ENCODE data around the gene TMEM14B. TPM values are rescaled to one million over a fixed set of nuclear protein-coding genes. Genes with fewer than 3 reads are reported as not detected.
A peak's percentile ranks its signal among the peaks of the same experiment; 100 is the strongest.

TMEM14B gene
- total RNA-seq, 1 experiment from 2014 or later, result 82.9 TPM

GRCh38 chr6:10747251-10747972 is at the start of gene TMEM14B (continued):
- TF ChIP-seq PRDM15 (CRISPR knock-in tag; IDR thresholded peaks at IDR 0.05) (peak; percentile 62; the same call in 1 of the 2 replicates), RORB (CRISPR knock-in tag; IDR thresholded peaks at IDR 0.05) (no peak), SOX15 (CRISPR knock-in tag; IDR thresholded peaks at IDR 0.05) (no peak), SP1 (CRISPR knock-in tag; conservative IDR thresholded peaks at IDR 0.05) (peak; percentile 89), IRF1 (CRISPR knock-in tag; IDR thresholded peaks at IDR 0.05) (no peak), GABPB1 (CRISPR knock-in tag; IDR thresholded peaks at IDR 0.05) (peak; percentile 91), ZNF121 (CRISPR knock-in tag; IDR thresholded peaks at IDR 0.05) (peak; percentile 100), ZNF281 (CRISPR knock-in tag; IDR thresholded peaks at IDR 0.05) (peak; percentile 81; the same call in 1 of the 2 replicates)

DNA sequence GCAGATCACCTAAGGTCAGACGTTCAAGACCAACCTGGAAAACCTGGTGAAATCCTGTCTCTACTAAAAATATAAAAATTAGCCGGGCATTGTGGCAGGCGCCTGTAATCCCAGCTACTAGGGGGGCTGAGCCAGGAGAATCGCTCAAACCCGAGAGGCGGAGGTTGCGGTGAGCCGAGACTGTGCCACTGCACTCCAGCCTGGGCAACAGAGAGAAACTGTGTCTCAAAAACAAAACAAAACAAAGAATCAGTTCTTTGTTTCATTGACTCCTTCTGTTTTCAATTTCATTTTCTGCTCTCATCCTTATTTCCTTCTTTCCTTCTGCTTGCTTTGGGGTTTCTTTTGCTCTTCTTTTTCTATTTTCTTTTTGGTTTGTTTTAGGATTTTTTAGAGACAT is 33.6 kb upstream of the TMEM14B start:
- H3K36me3 Mint-ChIP-seq, result peaks cover 26% of the 10 kb centered on the region
- no peak for DNase-seq (ENCODE audit: low spot score)
- H3K27ac Mint-ChIP-seq, result no peak overlapping the region
- ATAC-seq, result no peak
- ChIA-PET CTCF (no interaction called here), POLR2A (no interaction called here)
- TF ChIP-seq FOXJ3 (CRISPR knock-in tag; IDR thresholded peaks at IDR 0.05; ENCODE audit: borderline replicate concordance) (no peak), TEAD4 (CRISPR knock-in tag; IDR thresholded peaks at IDR 0.05) (no peak), MAX (CRISPR knock-in tag; IDR thresholded peaks at IDR 0.05) (no peak), SMAD4 (CRISPR knock-in tag; IDR thresholded peaks at IDR 0.05) (no peak), PRDM15 (CRISPR knock-in tag; IDR thresholded peaks at IDR 0.05) (no peak)
- peaks cover 14% of the 10 kb centered on the region for H3K9me3 Mint-ChIP-seq
- no peaks in the 10 kb centered on the region for H3K4me1 Mint-ChIP-seq
- no peak overlapping the region for H3K4me3 Mint-ChIP-seq
- H3K27me3 Mint-ChIP-seq (ENCODE audit: low read depth), result no peaks in the 10 kb centered on the region
